Bronchial epithelial cell (primary cell): ENCODE measurements around the gene BCDIN3D. TPM values are rescaled to one million over a fixed set of nuclear protein-coding genes. Genes with fewer than 3 reads are reported as not detected.
A peak's percentile ranks its signal among the peaks of the same experiment; 100 is the strongest.

ENCODE experiments used
- DNase-seq: peaks from one replicate; pipeline ENCODE4 v3.0.0-alpha.2; 2010; ENCODE audit warnings: low read depth
- FAIRE-seq: peaks from 2 replicates; lab custom pipeline; 2011; peaks lifted over from hg19 to GRCh38; lab: Jason Lieb, UNC
- H3K27me3 ChIP-seq: 2 replicates; pipeline ENCODE4 v1.5.1; 2011; ENCODE audit warnings: low read length; ENCODE audit not compliant: control insufficient read depth, insufficient read depth
- H3K36me3 ChIP-seq: 2 replicates; pipeline ENCODE4 v1.5.1; 2011; ENCODE audit warnings: low read length; ENCODE audit not compliant: control insufficient read depth, insufficient read depth
- H3K4me3 ChIP-seq: 2 replicates; pipeline ENCODE4 v1.5.1; 2011; ENCODE audit warnings: mild to moderate bottlenecking, low read depth, low read length, control low read depth
- CTCF ChIP-seq: IDR thresholded peaks from 2 replicates; pipeline ENCODE4 v1.5.1; 2011; ENCODE audit warnings: mild to moderate bottlenecking, moderate library complexity, low read length, control low read depth, inconsistent platforms; ENCODE audit not compliant: insufficient read depth, severe bottlenecking
- total RNA-seq: library from RNA; depleted of rRNA; stranded (reverse); fragments of >200 nt; gene quantifications from 2 replicates; pipeline ENCODE4 v1.2.1, GENCODE V29; 2014

Gene BCDIN3D
- total RNA-seq, 1 donor from 2014 or later, result 7.4 TPM

GRCh38 chr12:49823350-49823749 is 19.6 kb downstream of the BCDIN3D start:
- no peaks in the 10 kb centered on the region for H3K27me3 ChIP-seq
- DNase-seq (no peak), FAIRE-seq (no peak)
- TF ChIP-seq CTCF, result no peak
- no peak overlapping the region for H3K4me3 ChIP-seq
- no peaks in the 10 kb centered on the region for H3K36me3 ChIP-seq

- H3K4me3 ChIP-seq, result no peak overlapping the region
- TF ChIP-seq CTCF, result no peak
- H3K27me3 ChIP-seq, result no peaks in the 10 kb centered on the region
- no peaks in the 10 kb centered on the region for H3K36me3 ChIP-seq
- no peak for FAIRE-seq
- no peak for DNase-seq
These were observed 21.3 kb downstream of the BCDIN3D start for GRCh38 chr12:49821373-49822287.

- FAIRE-seq, result no peak
- DNase-seq, result no peak
These were observed 23.1 kb downstream of the BCDIN3D start for GRCh38 chr12:49819786-49820185.

GRCh38 chr12:49818241-49818895 is 24.5 kb downstream of the BCDIN3D start:
- TF ChIP-seq CTCF, result no peak
- no peaks in the 10 kb centered on the region for H3K36me3 ChIP-seq
- H3K4me3 ChIP-seq, result no peak overlapping the region
- DNase-seq (no peak), FAIRE-seq (no peak)
- no peaks in the 10 kb centered on the region for H3K27me3 ChIP-seq

More at GRCh38 chr12:49819786-49820185, 23.1 kb downstream of the BCDIN3D start:
- Histone ChIP-seq H3K36me3 (no peaks in the 10 kb centered on the region), H3K27me3 (no peaks in the 10 kb centered on the region), H3K4me3 (no peak overlapping the region)
- no peak for TF ChIP-seq CTCF

GRCh38 chr12:49813131-49813530 is 29.8 kb downstream of the BCDIN3D start:
- no peak overlapping the region for H3K4me3 ChIP-seq
- FAIRE-seq (no peak), DNase-seq (peak; percentile 8)
- TF ChIP-seq CTCF, result no peak
- no peaks in the 10 kb centered on the region for H3K36me3 ChIP-seq
- peaks cover 1% of the 10 kb centered on the region for H3K27me3 ChIP-seq
